Activated CD4-positive, CD25-positive, alpha-beta regulatory T cell treated with anti-CD3 and anti-CD28 coated beads, Interleukin-2, amount 50 U/mL, for 72 hours (primary cell): ENCODE measurements around the gene EDN3.

Experiments
- DNase-seq: peaks from one replicate; pipeline ENCODE4 v3.0.0; 2021

The EDN3 gene

DNA sequence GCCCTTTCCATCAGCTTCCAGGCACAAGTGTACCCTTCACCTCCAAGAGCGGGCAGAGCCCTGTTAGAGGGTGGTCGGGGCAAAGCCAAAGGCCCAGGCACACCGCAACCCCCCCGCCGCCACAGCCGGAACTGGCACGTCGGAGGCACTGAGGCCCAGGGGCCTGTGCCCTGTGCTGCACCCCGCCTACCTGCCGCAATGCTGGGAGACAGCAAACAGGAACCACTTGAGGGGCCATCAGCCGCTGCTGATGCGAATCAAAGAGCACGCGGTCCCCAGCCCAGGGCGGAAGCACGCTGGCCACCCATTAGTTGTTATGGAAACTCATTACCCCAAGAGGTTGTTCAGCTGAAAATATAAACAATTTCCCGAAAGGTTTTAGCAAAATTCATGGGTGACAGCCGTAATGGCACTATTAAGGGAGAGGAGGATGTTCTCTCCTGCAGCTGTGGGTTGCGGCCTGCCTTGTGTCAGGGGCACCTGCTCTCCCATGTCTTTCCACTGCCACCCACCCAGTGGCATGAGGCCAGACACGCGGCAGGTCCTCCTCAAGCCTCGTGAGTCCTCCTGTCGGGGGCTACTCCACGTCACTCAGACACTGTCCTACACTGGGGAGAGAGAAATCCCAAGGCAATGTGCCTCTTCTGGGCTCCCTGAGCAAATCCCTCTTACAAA lies 65.3 kb downstream of the EDN3 start:
- no peak for DNase-seq

DNA sequence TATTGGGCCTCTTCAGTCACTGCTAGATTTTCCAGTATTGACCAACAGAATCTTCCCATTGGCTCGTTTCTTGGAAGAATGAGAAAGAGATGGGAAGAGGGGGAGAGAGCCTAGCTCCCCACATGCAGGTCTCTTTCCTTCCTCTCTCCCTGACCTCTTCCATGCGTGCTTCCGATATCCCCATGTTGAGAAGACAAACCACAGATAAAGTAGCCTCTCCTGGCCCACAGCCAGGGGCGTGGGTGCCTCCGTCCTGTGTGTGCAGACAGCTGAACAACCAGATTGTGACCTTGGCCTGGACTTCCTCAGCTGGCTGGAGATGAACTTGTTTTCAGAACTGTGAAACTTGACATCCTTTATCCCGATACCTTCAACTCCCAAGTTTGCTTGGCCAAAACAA lies 71.0 kb downstream of the EDN3 start:
- no peak for DNase-seq

DNA sequence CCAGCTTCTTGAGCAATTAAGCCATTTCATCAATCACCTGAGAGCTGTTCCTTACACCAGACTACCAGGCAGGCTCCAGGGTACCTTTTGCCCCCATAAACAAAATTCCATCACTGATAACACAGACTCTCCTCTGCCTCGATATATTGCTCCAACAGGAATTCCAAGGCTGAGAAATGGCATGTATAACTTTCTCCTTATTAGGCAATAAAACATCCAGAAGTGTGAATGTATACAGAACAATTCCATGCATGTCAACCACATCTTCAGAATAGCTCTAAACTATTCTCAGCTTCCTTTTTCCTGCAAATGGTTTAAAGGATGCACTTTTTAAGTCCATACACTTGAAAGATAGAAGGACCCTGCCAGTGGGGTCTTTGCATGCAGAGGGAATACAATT lies 73.8 kb downstream of the EDN3 start:
- DNase-seq = no peak

DNA sequence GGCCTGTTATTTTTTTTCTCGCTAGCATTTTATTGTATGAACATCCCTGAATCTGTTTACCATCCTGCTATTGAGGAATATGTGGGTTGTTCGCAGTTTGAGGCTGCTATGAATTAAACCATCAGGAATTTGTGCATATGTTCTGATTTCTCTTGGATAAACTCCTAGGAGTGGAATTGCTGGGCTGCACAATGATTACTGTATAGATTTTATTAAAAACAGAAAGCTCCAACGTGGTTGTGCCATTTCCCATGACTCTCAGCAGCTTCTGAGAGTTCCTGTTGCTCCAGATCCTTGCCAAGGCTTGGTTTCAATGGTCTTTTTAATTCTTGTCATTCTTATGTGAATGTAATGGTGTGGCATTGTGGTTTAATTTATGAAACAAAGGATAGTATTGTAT lies 75.1 kb downstream of the EDN3 start:
- no peak for DNase-seq
